GM19035 (cell line): ENCODE measurements around the gene GRIK4.

Experiments used
- ATAC-seq: cut with Tn5 transposase; IDR thresholded peaks from one replicate; pipeline ENCODE4 v1.9.1; 2021; ENCODE audit not compliant: unreplicated experiment

Gene GRIK4

GRCh38 chr11:120801801-120802689 is 290.5 kb downstream of the GRIK4 start:
- ATAC-seq: no peak

GRCh38 chr11:120805960-120806555 is 294.5 kb downstream of the GRIK4 start:
- no peak for ATAC-seq

- ATAC-seq: no peak
These were observed 296.0 kb downstream of the GRIK4 start for GRCh38 chr11:120807414-120808150.

GRCh38 chr11:120808616-120809050 is 297.1 kb downstream of the GRIK4 start:
- no peak for ATAC-seq

GRCh38 chr11:120810251-120810650 is 298.7 kb downstream of the GRIK4 start:
- no peak for ATAC-seq

GRCh38 chr11:120811199-120811598 is 299.7 kb downstream of the GRIK4 start:
- ATAC-seq: no peak

GRCh38 chr11:120811731-120812130 is 300.2 kb downstream of the GRIK4 start:
- ATAC-seq: no peak

- ATAC-seq: no peak
These were observed 303.2 kb downstream of the GRIK4 start for GRCh38 chr11:120814531-120815318.

- no peak for ATAC-seq
These were observed 304.0 kb downstream of the GRIK4 start for GRCh38 chr11:120815319-120816100.

GRCh38 chr11:120816176-120816575 is 304.6 kb downstream of the GRIK4 start:
- ATAC-seq: no peak

GRCh38 chr11:120816711-120817110 is 305.2 kb downstream of the GRIK4 start:
- no peak for ATAC-seq

- ATAC-seq: no peak
These were observed 305.6 kb downstream of the GRIK4 start for GRCh38 chr11:120817158-120817557.

GRCh38 chr11:120818097-120818496 is 306.5 kb downstream of the GRIK4 start:
- no peak for ATAC-seq

- ATAC-seq: no peak
These were observed 307.5 kb downstream of the GRIK4 start for GRCh38 chr11:120819003-120819402.

GRCh38 chr11:120819437-120820365 is 308.2 kb downstream of the GRIK4 start:
- ATAC-seq: no peak

GRCh38 chr11:120823159-120823558 is 311.6 kb downstream of the GRIK4 start:
- no peak for ATAC-seq

GRCh38 chr11:120824242-120824641 is 312.7 kb downstream of the GRIK4 start:
- ATAC-seq: no peak

GRCh38 chr11:120827198-120827597 is 315.6 kb downstream of the GRIK4 start:
- ATAC-seq: no peak

- ATAC-seq: no peak
These were observed 316.3 kb downstream of the GRIK4 start for GRCh38 chr11:120827820-120828219.
